GM19043 (cell line): ENCODE measurements around the gene PRKAG2.

Experiments
- ATAC-seq: cut with Tn5 transposase; IDR thresholded peaks from one replicate; pipeline ENCODE4 v1.9.1; 2021; ENCODE audit warnings: low read depth; ENCODE audit not compliant: unreplicated experiment

Gene PRKAG2

DNA sequence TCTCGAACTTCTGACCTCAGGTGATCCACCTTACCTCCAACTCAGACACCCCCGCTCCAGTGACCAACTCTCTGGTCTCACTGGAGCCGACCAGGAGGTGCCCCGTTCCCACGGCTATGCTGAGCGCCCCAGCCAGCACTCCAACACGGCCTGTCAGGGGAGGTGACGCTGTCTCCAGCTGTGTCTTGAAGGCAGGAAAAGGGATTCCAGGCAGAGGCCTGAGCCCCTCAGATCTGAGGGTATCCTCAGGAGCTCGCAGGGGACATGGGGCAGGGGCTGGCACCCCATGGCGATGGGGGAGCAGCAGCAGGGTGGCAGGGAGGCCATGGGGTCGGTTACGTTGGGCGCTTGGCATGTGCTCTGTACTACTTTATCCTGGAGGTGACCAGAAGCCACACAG, 262.9 kb downstream of the PRKAG2 start:
- no peak for ATAC-seq

DNA sequence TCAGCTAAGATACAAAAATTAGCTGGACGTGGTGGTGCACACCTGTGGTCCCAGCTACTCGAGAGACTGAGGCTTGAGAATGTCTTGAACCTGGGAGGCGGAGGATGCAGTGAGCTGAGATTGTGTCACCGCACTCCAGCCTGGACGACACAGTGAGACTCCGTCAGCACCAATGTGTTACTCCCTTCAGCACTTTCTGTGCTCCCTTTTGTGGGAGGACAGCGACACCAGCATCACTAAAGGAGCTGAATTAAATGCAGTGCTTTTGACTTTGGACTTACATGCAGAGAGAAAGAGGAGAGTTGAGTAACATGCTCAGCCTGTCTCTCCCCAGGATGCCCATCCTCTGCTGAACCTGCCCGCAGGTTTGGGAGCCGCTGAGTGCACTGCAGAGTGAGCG, 265.0 kb downstream of the PRKAG2 start:
- no peak for ATAC-seq

DNA sequence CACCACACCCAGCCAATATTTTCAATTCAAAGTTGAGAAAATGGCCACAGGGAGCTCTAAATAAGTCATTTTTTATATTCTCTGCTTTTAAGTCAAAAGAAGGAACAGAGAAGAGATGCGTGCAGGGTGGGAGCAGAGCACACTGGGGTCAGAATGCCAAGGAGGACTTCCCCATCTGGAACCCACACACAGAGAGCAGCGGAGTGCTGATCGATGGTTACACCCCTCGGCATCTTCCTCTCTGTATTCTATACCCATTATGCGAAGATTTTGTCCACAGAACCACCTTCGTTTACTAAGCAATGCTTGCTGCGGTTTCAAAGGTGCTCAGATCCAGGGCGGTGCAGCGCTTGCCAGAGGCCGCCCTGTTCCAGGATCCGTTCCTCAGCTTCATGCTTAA, 265.9 kb downstream of the PRKAG2 start:
- ATAC-seq, result no peak

DNA sequence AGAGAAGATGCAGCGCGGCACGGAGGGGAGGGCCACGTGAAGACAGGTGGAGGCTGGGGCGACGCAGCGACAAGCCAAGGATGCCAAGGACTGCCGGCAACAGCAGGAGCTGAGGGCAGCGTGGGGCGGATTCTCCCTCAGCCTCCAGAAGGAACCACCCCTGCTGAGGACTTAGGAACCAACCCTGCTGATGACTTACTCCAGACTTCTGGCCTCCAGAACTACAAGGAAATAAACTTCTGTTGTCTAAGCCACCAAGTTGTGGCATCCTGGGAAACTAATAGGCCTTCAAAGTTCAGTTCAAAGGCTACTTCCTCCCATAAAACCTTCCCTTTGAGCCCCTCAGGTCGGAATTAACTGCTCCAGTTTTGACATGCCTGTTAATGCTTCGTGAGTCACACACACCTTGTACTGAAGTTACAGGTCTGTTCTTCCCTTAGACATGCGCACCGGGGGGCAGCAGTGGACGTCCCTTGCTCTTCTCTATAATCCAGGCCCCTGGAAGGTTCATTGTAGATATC, 268.8 kb downstream of the PRKAG2 start:
- ATAC-seq, result no peak

DNA sequence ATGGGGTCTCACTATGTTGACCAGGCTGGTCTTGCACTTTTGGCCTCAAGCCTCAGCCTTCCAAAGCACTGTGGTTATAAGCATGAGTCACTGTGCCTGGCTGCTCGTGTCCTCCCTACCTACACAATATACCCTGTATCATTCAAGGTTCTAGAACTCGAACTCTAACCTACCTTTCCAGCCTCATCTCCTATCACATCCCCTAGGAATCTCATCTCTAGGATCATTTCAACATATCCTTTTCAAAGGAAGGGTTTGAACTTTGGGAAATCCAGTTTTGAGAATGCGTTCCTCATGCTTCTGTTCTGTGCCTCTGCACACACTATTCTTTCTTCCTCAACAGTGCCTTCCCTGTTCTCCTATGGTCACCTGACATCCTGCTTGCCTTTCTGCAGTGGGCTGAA, 269.4 kb downstream of the PRKAG2 start:
- ATAC-seq, result no peak

DNA sequence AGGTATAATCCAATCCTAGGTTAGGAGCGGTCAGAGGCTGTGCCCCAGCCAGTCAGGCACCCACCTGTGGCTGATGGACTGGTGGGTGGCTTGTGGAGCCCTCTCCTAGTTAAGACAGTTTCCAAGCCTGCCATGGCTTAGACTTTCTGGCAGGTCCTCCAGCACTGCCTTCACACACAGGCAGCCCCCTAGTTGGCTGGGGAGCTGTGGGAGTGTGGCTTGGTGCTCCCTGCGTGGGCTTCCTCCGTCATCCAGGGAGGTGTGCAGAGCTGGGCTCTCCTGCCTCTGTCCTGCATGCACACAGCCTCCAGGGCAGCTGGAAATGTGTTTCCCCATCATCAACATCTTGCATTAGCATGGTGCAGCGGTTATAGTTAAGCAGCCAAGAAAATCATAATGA, 273.0 kb downstream of the PRKAG2 start:
- ATAC-seq, result no peak

DNA sequence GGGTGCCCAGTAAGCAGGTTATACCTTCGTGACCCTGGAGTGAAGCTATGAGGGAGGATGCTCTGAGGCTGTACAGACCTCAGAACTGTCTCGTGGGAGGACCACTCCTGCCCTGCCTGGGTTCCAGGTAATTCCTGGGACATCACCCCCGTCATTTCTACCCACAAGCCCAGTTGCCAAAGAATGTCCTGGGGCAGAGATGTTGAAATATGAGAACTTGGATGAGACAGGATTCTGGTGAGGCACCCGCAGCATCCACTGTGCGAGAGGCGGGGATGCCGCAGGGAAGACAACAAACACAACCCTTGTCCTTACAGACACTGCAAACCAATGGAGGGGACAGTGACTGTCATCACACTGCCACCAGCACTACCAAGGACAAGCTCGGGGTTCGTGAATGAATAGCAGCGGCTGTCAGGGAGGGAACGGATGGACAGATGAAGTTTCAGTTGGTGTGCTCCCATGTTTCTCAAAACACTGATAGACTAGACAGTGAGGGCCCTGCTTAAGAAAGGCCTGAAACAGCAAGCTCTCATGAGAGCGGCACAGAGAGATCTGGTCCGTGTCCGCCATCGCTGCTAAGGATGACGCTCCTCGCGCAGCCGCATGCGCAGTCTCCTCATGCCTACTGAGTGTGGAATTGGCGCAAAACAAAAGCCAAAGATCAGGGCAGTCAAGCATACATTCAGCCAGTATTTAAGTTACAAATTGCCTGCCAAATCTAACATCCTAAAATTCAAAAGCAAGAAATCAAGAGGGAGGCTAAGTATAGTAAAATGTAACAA, 275.2 kb downstream of the PRKAG2 start:
- ATAC-seq, result no peak

DNA sequence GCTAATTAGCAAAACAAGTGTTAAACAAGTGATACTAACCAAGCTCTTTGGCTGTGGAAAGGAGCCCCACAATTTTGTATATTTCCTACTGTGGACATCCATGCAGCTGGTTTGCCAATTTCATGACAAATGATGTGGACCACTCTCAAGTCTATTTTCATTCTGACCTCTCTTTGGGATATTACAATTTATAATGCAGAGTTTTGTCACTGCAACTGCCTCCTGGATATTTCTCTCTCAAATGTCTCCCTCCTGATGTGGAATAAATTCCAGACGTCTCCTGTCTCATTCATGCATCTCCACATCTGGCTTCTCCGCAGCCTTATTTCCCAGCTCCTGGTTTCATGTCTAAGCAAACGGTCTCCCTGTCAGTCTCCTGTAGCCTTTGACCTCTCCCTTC, 276.6 kb downstream of the PRKAG2 start:
- no peak for ATAC-seq

DNA sequence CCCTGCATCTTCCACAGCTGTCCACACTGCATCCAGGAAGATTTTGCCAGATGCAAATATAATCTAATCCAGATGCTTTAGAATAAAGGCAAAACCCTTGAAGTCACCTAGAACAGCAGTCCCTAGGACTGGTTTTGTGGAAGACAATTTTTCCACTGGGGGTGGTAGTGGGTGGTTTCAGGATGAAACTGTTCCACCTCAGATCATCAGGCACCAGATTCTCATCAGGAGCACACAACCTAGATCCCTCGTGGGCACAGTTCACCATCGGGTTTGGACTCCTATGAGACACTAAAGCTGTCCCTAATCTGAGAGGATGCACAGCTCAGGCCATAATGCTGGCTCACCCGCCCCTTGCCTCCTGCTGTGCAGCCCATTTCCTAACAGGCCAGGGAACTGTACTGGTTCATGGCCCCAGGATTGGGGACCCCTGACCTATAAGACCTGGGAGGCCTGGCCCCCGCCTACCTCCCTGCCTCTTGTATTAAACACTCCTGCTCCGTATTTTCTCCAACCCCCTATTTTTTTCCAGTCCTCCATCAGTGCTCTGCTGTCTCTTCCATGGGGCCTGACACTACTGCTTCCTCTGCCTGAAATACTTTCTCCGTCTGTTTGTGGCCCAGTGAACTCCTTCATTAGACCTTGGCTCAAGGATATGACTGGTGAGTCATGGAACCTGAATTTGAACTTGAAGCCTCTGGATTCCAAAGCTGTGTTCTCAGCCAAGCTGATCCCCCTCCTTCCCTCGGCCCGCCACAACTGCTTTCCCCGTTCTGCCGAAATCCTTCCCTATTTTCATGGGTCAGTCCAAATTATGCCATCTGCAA, 277.3 kb downstream of the PRKAG2 start:
- ATAC-seq, result no peak

DNA sequence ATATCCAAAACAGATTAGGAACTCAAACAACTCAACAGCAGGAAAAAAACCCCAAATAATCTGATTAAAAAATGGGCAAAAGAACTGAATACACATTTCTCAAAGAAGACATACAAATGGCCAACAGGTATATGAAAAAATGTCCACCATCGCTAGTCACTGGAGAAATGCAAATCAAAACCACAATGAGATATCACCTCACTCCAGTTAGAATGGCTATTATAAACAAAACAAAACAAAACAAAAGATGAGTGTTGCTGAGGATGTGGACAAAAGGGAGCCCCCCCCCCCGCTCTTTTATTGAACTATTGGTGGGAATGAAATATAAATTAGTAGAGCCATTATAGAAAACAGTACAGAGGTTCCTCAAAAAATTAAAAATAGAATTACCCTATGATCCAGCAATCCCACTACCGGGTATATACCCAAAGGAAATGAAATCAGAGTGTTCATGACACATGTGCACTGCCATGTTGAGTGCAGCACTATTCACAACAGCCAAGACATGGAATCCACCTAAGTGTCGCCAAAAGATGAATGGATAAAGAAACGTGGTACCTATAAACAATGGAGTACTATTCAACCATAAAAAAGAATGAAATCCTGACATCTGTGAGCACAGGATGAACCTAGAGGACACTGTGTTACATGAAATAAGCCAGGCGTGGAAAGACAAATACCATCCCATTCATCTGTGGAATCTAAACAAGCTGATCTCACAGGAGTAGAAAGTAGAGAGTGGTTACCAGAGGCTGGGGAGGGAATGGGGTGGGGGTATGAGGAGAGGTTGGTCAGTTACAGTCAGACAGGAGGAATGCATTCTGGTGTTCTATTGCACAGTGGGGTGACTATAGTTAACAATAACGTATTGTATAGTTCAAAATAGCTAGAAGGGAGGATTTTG, 279.1 kb downstream of the PRKAG2 start:
- no peak for ATAC-seq

DNA sequence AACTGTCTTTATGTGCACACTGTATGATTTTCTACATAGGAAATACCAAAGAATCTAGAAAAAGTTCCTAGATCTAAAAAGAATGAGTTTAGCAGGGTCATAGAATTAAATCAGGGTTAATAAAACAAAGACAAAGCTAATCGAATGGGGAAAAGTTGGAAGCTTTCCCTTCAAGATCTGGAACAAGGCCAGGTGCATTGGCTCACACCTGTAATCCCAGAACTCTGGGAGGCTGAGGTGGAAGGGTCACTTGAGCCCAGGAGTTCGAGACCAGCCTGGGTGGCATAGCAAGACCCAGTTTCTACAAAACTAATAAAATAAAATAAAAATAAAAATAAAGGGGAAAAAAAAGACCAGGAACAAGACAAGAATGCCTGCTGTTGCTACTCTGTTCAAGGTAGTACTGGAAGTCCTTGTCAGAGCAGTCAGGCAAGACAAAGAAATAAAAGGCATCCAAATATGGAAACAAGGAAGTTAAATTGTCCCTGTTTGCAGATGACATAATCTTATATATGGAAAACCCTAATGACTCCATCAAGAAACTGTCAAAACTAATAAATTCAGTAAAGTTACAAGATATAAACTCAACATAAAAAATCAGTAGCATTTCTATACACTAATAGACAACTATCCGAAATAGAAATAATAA, 281.1 kb downstream of the PRKAG2 start:
- no peak for ATAC-seq

DNA sequence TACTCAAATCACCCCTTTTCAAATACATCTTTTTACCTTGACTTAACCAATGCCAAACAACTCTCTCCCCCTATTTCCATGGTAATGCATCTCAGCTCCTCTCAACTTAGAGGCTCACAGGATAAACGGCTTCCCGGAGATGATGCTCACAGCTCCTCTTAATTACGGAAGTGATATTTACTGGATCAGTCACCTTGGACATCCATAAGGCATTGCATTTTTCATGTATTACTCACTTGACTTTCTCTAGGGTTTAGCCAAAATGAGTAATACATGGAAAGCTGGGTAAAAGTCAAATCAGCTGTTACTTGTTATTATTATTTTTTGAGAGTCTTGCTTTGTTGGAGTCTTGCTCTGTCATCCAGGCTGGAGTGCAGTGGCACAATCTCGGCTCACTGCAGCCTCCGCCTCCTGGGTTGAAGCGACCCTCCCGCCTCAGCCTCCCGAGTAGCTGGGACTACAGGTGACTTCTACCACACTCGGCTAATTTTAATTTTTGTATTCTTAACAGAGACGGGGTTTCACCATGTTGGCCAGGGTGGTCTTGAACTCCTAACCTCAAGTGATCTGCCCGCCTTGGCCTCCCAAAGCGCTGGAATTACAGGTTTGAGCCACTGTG, 283.9 kb downstream of the PRKAG2 start:
- no peak for ATAC-seq

DNA sequence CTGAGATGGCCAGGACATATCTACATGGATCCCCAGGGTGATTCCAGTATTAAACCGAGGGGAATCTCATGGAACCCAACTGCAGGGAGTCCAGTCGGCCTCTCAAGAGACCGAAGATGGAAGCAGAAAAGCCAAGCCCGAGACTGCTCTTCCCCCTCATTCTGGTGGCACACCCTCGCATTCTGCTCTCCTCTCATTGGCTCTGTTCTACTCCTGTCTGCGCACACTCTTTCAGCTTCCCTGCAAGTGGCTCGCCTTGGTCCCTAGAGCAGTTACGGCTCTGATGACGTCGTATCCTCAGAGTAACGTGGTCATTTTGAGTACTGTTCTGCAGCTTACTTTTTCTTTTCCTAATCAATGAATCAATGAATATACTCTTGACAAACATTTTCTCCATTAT, 284.6 kb downstream of the PRKAG2 start:
- ATAC-seq, result no peak

DNA sequence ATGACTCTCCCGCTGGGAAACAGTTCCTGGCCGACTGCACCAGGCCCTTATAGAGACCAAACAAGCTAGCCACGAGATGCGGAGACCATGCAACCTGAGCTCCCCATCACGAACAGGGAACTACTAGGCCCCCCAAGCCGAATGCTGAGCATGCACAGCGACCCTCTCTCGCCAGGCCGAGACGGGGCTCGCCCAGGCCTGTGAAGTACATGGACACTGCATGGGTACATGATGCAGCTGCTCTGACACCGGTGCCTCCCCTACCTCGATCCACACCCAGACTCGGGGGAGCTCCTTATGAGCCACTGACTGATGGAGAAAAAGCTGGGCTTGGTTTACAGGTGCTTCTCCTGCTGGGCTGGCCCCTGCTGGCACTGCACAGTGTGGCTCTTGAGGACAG, 285.0 kb downstream of the PRKAG2 start:
- ATAC-seq, result no peak

DNA sequence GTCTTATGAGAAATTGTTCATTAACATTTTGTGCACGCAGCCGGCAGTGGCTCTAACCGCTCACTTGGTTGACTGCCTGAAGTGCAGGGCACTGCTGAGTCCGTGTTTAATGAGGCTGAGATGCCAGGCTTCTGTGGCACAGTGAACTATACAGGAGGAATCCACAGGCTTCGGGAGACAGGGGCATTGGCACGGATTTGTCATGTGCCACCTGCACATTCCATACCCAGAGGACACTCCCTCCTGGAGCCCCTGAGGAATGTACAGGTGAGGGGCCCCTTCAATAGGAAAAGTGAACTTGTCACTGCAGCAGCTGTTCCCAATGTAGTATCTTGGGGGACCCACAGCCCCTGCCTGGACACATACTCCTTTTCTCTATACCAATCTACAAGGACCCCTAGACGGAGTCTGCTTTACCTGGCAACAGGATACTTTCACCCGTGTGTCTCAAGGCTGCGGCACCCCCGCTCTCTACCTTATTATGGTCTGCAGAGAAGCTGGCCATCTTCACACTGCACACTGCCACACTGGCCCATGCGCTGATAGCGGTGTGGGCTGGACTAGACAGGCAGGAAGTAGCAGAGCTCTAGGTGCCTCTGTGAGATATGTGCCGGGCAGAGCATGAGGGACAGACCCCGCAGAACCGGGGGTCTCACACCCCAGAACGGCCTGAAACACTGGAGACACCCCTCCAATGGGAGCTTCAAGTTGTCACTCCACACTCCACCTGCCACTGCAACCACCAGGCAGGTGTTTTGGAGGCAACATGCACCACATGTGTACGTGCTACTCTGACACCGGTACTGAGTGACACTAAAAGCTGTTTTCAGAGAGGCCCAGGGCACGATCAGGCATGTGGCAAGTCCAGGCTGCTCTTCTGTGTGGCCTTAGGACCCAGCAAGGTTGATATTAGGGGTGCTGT, 285.8 kb downstream of the PRKAG2 start:
- ATAC-seq, result no peak

DNA sequence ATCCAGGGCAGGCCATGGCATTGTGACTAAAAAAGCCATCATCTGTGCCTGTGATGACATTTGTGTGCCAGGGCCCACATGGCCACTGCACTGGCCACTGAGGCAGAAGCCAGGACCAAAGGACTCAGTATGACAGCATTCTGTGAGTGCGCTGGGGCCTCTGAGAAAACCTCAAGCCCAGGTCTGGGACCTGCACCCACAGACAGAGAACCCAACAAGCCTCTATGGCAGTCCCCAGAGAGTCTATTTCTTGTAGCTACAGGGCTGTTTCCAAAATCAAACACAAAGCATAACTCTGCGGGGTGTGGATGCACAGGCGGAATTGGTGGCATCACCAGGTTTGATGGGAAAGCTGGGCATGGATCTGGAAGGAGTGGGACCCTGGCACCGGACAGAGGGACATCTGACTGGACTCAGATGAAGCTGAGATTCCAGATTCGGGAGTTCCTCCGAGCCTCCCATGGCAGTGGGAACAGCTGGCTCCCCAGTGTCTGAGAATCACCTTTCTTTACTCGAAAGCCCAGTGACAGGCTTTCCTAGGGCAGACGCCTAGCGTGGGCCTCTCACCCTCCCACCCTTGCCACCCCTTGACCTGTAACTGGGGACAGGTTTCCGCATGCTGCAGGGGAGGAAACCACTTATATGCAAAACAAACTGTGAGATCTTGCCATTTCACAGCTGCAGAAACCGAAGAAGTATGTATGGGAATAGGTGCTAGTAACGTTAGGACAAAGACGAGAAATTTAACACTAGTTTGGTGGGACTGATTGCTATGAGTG, 286.7 kb downstream of the PRKAG2 start:
- no peak for ATAC-seq

DNA sequence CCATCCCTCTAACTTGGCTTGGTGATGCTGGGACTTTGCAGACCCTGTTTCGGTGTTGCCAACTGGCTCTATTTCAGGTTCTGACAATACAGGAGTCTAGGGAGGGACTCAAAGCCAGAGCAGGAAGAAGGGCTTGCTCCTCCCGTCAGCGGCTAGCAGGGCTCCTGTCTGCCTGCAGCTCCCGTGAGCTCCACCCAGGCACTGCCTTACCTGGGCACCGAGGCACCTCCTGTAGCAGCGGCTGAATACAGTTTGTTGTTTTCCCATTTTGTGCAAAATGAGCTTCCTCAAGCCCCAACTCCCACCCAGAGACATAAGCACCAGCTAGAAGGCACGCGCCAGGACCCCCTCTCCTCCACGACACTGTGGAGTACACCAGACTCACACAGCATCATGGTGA, 287.9 kb downstream of the PRKAG2 start:
- no peak for ATAC-seq
